Fibroblast of the aortic adventitia (primary cell): ENCODE data around the gene ARHGAP10. TPM values are rescaled to one million over a fixed set of nuclear protein-coding genes. Genes with fewer than 3 reads are reported as not detected.

Source experiments
- DNase-seq: peaks from one replicate; pipeline ENCODE4 v3.0.0-alpha.2; 2010; ENCODE audit warnings: low read depth
- H3K4me3 ChIP-seq: 2 replicates; pipeline ENCODE4 v1.5.1; 2011; ENCODE audit warnings: low read depth, mild to moderate bottlenecking, control low read depth, low read length, moderate library complexity
- total RNA-seq: library from RNA; depleted of rRNA; stranded (reverse); fragments of >200 nt; gene quantifications from 2 replicates; pipeline ENCODE4 v1.2.3, GENCODE V29; 2012; ENCODE audit warnings: low replicate concordance
- TF ChIP-seq, protein P1 (sequence below): IDR thresholded peaks from 2 replicates; pipeline ENCODE4 v1.5.1; 2011; ENCODE audit warnings: mild to moderate bottlenecking, low read length, control low read depth, inconsistent platforms; ENCODE audit not compliant: insufficient read depth

ARHGAP10 gene
- total RNA-seq, 1 donor = 45.0 TPM

DNA sequence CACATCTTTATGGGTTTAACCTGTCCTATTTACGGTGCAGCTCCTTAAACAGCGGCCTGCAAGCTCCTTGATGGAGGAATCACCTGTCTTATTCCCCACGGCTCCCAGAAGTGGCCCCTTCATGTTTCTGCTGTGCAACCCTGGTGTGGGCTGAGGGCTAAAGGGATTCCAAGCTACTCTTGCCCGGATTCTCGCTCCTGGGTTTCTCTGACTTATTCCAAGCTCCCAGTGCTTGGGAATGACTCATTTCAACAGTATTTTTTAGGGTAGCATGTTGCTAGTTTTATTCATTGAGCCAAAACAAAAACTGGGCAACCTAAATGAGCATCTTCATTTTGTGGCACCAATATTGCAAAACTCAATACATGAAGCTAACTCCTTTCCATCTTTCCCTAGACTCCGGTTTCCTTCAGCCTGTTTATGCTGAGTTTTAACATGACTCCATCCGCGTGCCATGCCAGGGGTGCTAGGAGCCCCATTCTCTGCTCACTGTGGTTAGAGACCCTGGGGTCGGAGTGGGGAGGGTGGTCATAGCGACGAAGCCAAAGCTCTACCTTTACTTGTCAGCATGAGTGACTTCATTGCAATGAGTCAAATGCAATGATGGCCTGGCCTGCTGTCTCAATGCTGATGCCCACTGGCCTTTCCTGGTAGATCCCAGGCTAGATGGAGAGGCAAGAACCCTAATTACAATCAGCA, 360.6 kb downstream of the ARHGAP10 start:
- TF ChIP-seq, protein P1, sequence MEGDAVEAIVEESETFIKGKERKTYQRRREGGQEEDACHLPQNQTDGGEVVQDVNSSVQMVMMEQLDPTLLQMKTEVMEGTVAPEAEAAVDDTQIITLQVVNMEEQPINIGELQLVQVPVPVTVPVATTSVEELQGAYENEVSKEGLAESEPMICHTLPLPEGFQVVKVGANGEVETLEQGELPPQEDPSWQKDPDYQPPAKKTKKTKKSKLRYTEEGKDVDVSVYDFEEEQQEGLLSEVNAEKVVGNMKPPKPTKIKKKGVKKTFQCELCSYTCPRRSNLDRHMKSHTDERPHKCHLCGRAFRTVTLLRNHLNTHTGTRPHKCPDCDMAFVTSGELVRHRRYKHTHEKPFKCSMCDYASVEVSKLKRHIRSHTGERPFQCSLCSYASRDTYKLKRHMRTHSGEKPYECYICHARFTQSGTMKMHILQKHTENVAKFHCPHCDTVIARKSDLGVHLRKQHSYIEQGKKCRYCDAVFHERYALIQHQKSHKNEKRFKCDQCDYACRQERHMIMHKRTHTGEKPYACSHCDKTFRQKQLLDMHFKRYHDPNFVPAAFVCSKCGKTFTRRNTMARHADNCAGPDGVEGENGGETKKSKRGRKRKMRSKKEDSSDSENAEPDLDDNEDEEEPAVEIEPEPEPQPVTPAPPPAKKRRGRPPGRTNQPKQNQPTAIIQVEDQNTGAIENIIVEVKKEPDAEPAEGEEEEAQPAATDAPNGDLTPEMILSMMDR = no peak
- no peak overlapping the region for H3K4me3 ChIP-seq
- DNase-seq = peak; percentile 7

DNA sequence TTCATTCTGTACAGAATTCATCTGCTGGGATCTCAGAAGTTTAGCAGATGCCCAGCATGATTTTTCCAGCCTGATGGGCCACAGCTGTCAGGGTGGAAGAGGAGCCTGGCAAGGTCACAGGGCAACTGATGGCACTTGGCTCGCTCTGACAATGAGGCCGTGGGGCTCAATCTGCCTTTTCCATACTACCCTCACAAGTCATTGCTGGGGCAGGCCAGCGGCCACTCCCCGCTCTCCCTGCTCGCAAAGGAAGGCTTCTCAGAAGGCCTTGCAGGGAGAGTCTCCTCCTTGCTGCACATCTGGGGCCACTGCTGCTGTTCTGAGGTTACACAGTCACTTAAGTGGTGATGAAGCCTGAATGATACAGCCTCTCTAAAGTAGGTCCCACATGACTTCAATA, 361.2 kb downstream of the ARHGAP10 start:
- TF ChIP-seq, protein P1 = no peak
- no peak for DNase-seq
- no peak overlapping the region for H3K4me3 ChIP-seq

DNA sequence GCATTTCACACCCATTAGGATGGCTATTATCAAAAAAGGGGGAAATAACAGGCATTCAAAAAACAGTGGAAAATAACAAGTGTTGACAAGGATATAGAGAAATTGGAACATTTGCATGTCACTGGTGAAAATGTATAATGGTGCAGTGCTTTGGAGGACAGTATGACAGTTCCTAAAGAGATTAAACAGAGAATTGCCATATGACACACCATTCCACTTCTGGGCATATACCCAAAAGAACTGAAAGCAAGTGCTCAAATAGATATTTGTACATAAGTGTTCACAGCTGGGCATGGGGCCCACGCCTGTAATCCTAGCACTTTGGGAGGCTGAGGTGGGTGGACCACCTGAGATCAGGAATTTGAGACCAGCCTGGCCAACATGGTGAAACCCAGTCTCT, 362.3 kb downstream of the ARHGAP10 start:
- no peak for DNase-seq
- H3K4me3 ChIP-seq = no peak overlapping the region
- TF ChIP-seq, protein P1 = no peak

DNA sequence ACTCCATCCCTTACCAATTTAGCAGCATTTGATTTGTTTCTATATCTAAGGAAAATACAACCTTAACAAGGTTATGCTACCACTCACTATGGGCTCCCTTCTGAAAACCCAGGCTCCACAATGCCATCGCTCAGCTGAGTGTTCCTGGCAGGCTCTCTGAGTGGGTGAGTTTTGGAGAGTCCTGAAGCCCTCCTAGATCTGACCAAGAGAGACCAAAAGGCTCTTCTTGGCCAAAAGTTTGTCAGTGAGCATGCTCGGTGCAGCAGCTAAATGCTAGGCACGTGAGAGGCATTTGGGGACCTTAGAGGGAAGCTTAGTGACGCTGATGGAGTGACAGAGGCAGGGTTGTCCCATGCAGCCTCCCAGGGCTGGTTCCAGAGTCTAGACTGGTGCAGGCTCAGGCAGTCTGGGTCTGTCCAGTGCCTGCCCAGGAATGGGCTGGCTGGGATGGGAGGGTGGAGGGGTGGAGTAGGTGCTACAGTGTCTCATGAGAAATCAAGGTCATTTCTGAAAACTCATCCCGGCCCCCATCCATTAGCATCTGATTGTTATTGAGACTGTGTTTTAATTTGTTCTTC, 363.5 kb downstream of the ARHGAP10 start:
- TF ChIP-seq, protein P1 = no peak
- H3K4me3 ChIP-seq = no peak overlapping the region
- no peak for DNase-seq

DNA sequence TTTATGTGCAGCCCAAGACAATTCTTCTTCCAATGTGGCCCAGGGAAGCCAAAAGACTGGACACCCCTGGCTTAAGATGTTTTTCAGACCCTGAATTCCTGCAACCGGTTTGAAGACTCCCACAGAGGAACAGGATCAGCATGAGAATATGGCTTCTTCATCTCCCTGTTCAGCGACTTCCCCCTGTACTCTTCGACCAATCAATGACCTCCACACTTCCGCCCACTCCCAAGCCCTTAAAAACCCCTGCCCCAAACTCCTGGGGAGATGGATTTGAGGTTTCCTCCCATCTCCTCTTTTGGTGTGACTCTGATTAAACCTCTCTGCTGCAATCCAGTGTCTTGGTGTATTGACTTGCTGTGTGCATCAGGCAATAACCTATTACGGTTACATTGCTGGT, 365.9 kb downstream of the ARHGAP10 start:
- H3K4me3 ChIP-seq = no peak overlapping the region
- TF ChIP-seq, protein P1 = no peak
- no peak for DNase-seq

DNA sequence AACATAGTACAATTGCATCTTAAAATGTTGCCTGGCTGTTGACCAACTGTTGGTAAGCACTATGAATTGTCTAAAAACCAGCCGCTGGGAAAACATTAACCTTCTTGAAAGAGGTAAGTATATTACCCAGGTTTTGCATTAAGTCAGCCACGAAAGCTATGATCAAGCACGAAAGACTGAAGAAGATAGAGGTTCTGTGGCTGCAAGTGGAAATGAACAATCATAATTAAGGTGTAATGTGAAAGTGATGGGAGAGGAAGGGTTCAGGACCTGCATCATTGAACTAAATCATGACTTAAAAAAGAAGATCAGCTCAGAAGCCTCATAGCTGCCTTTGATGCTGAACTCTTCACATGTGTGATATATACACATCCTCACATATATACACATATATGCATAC, 369.3 kb downstream of the ARHGAP10 start:
- TF ChIP-seq, protein P1 = no peak
- H3K4me3 ChIP-seq = no peak overlapping the region
- no peak for DNase-seq
